Right cardiac atrium (tissue), 5 donors: ENCODE data around the gene SHISA5. TPM values are rescaled to one million over a fixed set of nuclear protein-coding genes. Genes with fewer than 3 reads are reported as not detected.

ENCODE experiments used
- ATAC-seq, 2 donors: fragments of 200-7000 bp; cut with Tn5 transposase; one replicate each; pipeline versions ENCODE4 v1.8.0 to v1.9.1; 2020; ENCODE audit warnings: moderate library complexity in 2 of 2, mild to moderate bottlenecking in 1 of 2
- DNase-seq, 3 donors: peaks; one replicate each; pipeline ENCODE4 v3.0.0-alpha.2; 2020
- H3K27ac ChIP-seq: one replicate; pipeline ENCODE4 v1.5.1; 2013; ENCODE audit warnings: mild to moderate bottlenecking, low read length, control low read depth, moderate library complexity
- H3K27me3 ChIP-seq: one replicate; pipeline ENCODE4 v1.6.1; 2013; ENCODE audit not compliant: control insufficient read depth, insufficient read depth
- H3K4me1 ChIP-seq: one replicate; pipeline ENCODE4 v1.6.1; 2013; ENCODE audit warnings: low read length; ENCODE audit not compliant: control insufficient read depth, insufficient read depth
- H3K4me3 ChIP-seq: one replicate; pipeline ENCODE4 v1.5.1; 2013; ENCODE audit warnings: low read length, control low read depth
- H3K9me3 ChIP-seq: one replicate; pipeline ENCODE4 v1.6.1; 2013; ENCODE audit warnings: low read length; ENCODE audit not compliant: control insufficient read depth
- WGBS: extraction: QIAGEN DNeasy Blood & Tissue Kit; methylation state at CpG from one replicate; pipeline ENCODE4 v1.1.7; 2013; 5-methylcytosine and 5-hydroxymethylcytosine counted together
- intact Hi-C, 4 donors: fragments of 100-400 bp; cut with DNase I; formaldehyde crosslinking; loops; one replicate each; pipeline versions ENCODE4 v1.11.0 to v1.14.0; 2022 to 2023
- polyA plus RNA-seq: library from polyadenylated mRNA; stranded (reverse); fragments of 200-250 nt; gene quantifications from one replicate; pipeline ENCODE4 v1.2.3, GENCODE V29; 2013
- total RNA-seq, 4 donors: library from RNA; stranded (reverse); fragmentation: NEBNext Ultra II Directional; extraction: Animal tissue kit (Norgen Biotek cat#: 25700); gene quantifications; one replicate each; pipeline ENCODE4 v1.2.1, GENCODE V29; 2021
- donor health status: healthy with polysubstance abuse.
- donor health status: DM: no; HTN: yes; CAD: no.
- donor health status: DM: no; HTN: no; CAD: no.
- donor health status: DM: no; HTN: yes; CAD: no; lungs with severe emphysema.
- donor health status: DM: yes; HTN: yes; CAD: no.

The SHISA5 gene
- total and polyA plus RNA-seq, 5 donors: 57.0 to 93.1 (median 74.4) TPM

GRCh38 chr3:48469046-48469915 is 34.7 kb downstream of the SHISA5 start:
- DNase-seq (peak in 1 of 3 donors; percentile 58), ATAC-seq (no peak)
- no peak overlapping the region for H3K27ac ChIP-seq
- H3K9me3 ChIP-seq: no peaks in the 10 kb centered on the region
- intact Hi-C loops: loop anchor here in 3 of 4 donors (5.0 kb wide), 2 partner anchors 33 to 78 kb away; partner anchors contain the start of gene SHISA5 (in 2 of the 3)
- no peaks in the 10 kb centered on the region for H3K27me3 ChIP-seq
- WGBS: 77% methylated on average over 29 of the region's 29 CpGs
- H3K4me1 ChIP-seq: peaks cover 9% of the 10 kb centered on the region
- H3K4me3 ChIP-seq: no peak overlapping the region

DNA sequence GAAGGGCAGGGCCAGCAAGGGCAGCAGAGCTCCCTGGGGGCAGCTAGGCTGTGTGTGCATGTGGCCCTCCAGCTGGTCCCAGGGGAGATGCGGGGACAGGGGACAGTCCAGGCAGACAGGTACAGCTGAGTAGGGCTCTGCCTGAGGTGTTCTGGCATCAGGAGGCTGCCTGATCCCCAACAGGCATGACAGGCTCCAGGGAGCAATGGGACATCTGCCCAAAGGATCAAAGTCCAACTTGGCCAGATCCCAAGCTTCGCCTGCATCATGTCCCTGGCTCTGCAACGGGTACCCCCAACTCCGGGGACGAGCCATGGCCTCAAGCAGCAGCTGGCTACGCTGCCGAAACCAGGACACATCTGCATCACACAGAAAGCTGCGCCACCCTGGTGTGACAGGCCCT is 35.6 kb downstream of the SHISA5 start:
- H3K4me3 ChIP-seq: no peak overlapping the region
- H3K27me3 ChIP-seq: no peaks in the 10 kb centered on the region
- H3K4me1 ChIP-seq: peaks cover 8% of the 10 kb centered on the region
- intact Hi-C loops: loop anchor here in 3 of 4 donors (5.0 kb wide), 2 partner anchors 34 to 79 kb away; partner anchors contain the start of gene SHISA5 (in 2 of the 3)
- peak overlapping the region; percentile 15 for H3K27ac ChIP-seq
- no peak for ATAC-seq
- DNase-seq: peak in 1 of 3 donors; percentile 64
- H3K9me3 ChIP-seq: no peaks in the 10 kb centered on the region
- 60% methylated on average over 8 of the region's 8 CpGs for WGBS

DNA sequence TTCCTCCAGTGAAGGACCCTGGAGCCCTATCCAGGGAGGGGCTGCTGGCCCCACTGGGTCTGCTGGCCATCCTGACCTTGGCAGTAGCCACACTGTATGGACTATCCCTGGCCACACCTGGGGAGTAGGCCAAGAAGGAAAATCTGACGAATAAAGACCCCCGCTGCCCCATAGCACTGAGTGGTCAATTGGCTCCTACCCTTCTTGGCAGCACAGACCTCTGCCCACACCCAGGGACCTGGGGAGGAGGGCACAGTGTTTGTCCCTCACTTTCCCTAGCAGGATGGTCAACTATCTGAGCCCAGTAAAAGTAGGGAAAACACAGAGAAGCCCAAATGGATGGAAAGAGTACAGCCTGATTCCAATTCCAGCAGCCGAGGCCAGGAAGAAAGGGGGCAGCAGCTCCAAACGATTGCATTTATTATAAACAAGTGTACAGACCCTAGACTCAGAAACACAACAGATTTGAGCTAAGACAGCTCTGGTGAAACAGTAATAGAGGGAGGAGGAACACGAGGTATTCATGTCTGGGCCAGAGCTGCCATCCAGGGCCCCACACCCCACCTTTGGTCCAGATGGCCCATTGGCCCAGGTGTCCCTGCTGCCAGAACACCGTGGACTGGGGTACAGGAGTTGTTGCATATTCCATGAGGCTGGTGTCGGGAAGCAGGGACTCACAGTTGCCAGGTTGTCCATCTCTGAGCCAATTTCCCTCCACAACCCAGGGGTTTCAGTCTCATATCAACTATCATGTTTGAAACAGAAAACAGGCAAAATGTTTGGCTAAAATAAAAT is 36.3 kb downstream of the SHISA5 start:
- no peak overlapping the region for H3K4me3 ChIP-seq
- ATAC-seq: no peak
- intact Hi-C loops: loop anchor here in 3 of 4 donors (5.0 kb wide), 2 partner anchors 35 to 80 kb away; partner anchors contain the start of gene SHISA5 (in 2 of the 3)
- H3K9me3 ChIP-seq: no peaks in the 10 kb centered on the region
- H3K4me1 ChIP-seq: peaks cover 5% of the 10 kb centered on the region
- no peak for DNase-seq
- H3K27me3 ChIP-seq: no peaks in the 10 kb centered on the region
- H3K27ac ChIP-seq: peak overlapping the region; percentile 15
- WGBS: 57% methylated on average over 7 of the region's 7 CpGs

DNA sequence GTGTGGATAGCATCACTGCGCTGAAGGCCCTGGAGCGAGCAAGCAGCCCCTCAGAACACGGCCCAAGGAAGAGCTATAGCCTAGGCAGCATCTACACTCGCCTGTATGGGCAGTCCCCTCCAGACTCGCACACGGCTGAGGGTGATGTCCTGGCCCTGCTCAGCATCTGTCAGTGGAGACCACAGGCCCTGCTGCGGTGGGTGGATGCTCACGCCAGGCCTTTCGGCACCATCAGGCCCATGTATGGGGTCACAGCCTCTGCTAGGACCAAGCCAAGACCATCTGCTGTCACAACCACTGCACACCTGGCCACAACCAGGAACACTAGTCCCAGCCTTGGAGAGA is 36.9 kb downstream of the SHISA5 start:
- Histone ChIP-seq H3K27ac (peak overlapping the region; percentile 98), H3K9me3 (no peaks in the 10 kb centered on the region), H3K27me3 (no peaks in the 10 kb centered on the region), H3K4me3 (peak overlapping the region; percentile 54), H3K4me1 (peaks cover 5% of the 10 kb centered on the region)
- 54% methylated on average over 9 of the region's 9 CpGs for WGBS
- intact Hi-C loops: loop anchor here in 3 of 4 donors (5.0 kb wide), 2 partner anchors 35 to 80 kb away; partner anchors contain the start of gene SHISA5 (in 2 of the 3)
- DNase-seq (no peak), ATAC-seq (no peak)

- no peaks in the 10 kb centered on the region for H3K9me3 ChIP-seq
- ATAC-seq (peak; percentile 2 to 25), DNase-seq (peak; percentile 51 to 71 (median 70))
- WGBS: 27% methylated on average over 19 of the region's 19 CpGs
- H3K27ac ChIP-seq: peak overlapping the region; percentile 98
- no peaks in the 10 kb centered on the region for H3K27me3 ChIP-seq
- H3K4me3 ChIP-seq: peak overlapping the region; percentile 54
- intact Hi-C loops: loop anchor here in 3 of 4 donors (5.0 kb wide), 2 partner anchors 36 to 81 kb away; partner anchors contain the start of gene SHISA5 (in 2 of the 3)
- peaks cover 5% of the 10 kb centered on the region for H3K4me1 ChIP-seq
Observed at GRCh38 chr3:48466386-48467109, 37.4 kb downstream of the SHISA5 start.

- Histone ChIP-seq H3K27me3 (no peaks in the 10 kb centered on the region), H3K4me1 (peaks cover 5% of the 10 kb centered on the region), H3K27ac (peak overlapping the region; percentile 98), H3K9me3 (no peaks in the 10 kb centered on the region), H3K4me3 (peak overlapping the region; percentile 54)
- 4% methylated on average over 21 of the region's 21 CpGs for WGBS
- intact Hi-C loops: loop anchor here (2.0 to 5.0 kb wide), 4 partner anchors 37 to 83 kb away; partner anchors contain the start of gene SHISA5 (in 2 of the 4)
- DNase-seq: peak; percentile 98
- ATAC-seq: peak; percentile 96
Observed at GRCh38 chr3:48465531-48466378, 38.2 kb downstream of the SHISA5 start.

- Histone ChIP-seq H3K27me3 (no peaks in the 10 kb centered on the region), H3K27ac (peak overlapping the region; percentile 98), H3K4me1 (peaks cover 5% of the 10 kb centered on the region), H3K4me3 (no peak overlapping the region), H3K9me3 (no peaks in the 10 kb centered on the region)
- intact Hi-C loops: loop anchor here (2.0 to 5.0 kb wide), 4 partner anchors 37 to 84 kb away; partner anchors contain the start of gene SHISA5 (in 2 of the 4)
- DNase-seq: no peak
- WGBS: 9% methylated on average over 7 of the region's 7 CpGs
- ATAC-seq: no peak
Observed at GRCh38 chr3:48465237-48465530, 38.8 kb downstream of the SHISA5 start.

GRCh38 chr3:48464713-48465221 is 39.2 kb downstream of the SHISA5 start:
- DNase-seq (peak; percentile 43 to 69 (median 69)), ATAC-seq (no peak)
- Histone ChIP-seq H3K27ac (peak overlapping the region; percentile 98), H3K27me3 (no peaks in the 10 kb centered on the region), H3K4me1 (peaks cover 5% of the 10 kb centered on the region), H3K9me3 (no peaks in the 10 kb centered on the region), H3K4me3 (no peak overlapping the region)
- intact Hi-C loops: loop anchor here (2.0 to 5.0 kb wide), 4 partner anchors 38 to 84 kb away; partner anchors contain the start of gene SHISA5 (in 2 of the 4)
- WGBS: 90% methylated on average over 17 of the region's 17 CpGs

DNA sequence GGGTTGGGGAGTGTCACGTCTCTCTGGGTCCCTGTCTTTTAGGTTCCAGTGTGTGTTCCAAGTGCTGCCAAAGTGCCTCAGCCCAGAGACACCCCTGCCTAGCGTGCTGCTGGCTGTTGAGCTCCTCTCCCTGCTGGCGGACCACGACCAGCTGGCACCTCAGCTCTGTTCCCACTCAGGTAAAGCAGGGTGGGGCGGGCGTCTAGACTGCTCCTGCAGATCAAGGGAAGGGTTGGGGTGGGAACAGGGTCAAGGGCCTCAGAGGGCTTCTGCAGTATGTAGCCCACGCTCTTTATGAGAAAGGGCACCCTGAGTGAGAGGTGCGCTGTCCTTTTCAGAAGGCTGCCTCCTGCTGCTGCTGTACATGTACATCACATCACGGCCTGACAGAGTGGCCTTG is 40.3 kb downstream of the SHISA5 start:
- ATAC-seq (no peak), DNase-seq (no peak)
- WGBS: 79% methylated on average over 9 of the region's 9 CpGs
- H3K4me3 ChIP-seq: no peak overlapping the region
- intact Hi-C loops: loop anchor here in 2 of 4 donors (2.0 kb wide), 2 partner anchors 83 to 85 kb away; no protein-coding TSS in a partner anchor
- peaks cover 5% of the 10 kb centered on the region for H3K4me1 ChIP-seq
- no peak overlapping the region for H3K27ac ChIP-seq
- H3K9me3 ChIP-seq: no peaks in the 10 kb centered on the region
- no peaks in the 10 kb centered on the region for H3K27me3 ChIP-seq
